Smooth muscle cell (in vitro differentiated cells): ENCODE results near the gene CFAP45. TPM values are rescaled to one million over a fixed set of nuclear protein-coding genes. Genes with fewer than 3 reads are reported as not detected.

Source experiments
- DNase-seq: peaks from one replicate; lab custom pipeline; 2025; ENCODE audit not compliant: unreplicated experiment; lab: John Stamatoyannopoulos, UW
- H2AFZ ChIP-seq: fragments of 200-600 bp; sonication (generic); 2 replicates; pipeline ENCODE4 v1.6.0; 2016; ENCODE audit warnings: antibody characterized with exemption, low read depth, mild to moderate bottlenecking
- H3F3A ChIP-seq: fragments of 200-600 bp; sonication (generic); 2 replicates; pipeline ENCODE4 v1.6.0; 2017; ENCODE audit warnings: antibody characterized with exemption, low read depth
- H3K27ac ChIP-seq: fragments of 200-600 bp; sonication (generic); 2 replicates; pipeline ENCODE4 v1.5.1; 2016; ENCODE audit warnings: low read depth, mild to moderate bottlenecking
- H3K27me3 ChIP-seq: fragments of 200-600 bp; sonication (generic); 2 replicates; pipeline ENCODE4 v1.6.1; 2016; ENCODE audit warnings: low read depth, mild to moderate bottlenecking
- H3K36me3 ChIP-seq: fragments of 200-600 bp; sonication (generic); 2 replicates; pipeline ENCODE4 v1.5.1; 2016; ENCODE audit warnings: low read depth
- H3K4me1 ChIP-seq: fragments of 200-600 bp; sonication (generic); 2 replicates; pipeline ENCODE4 v1.5.1; 2016; ENCODE audit warnings: low read depth
- H3K4me2 ChIP-seq: fragments of 200-600 bp; sonication (generic); 2 replicates; pipeline ENCODE4 v1.6.0; 2016; ENCODE audit warnings: mild to moderate bottlenecking
- H3K4me3 ChIP-seq: fragments of 200-600 bp; sonication (generic); 2 replicates; pipeline ENCODE4 v1.5.1; 2016; ENCODE audit warnings: mild to moderate bottlenecking
- H3K79me2 ChIP-seq: fragments of 200-600 bp; sonication (generic); 2 replicates; pipeline ENCODE4 v1.6.0; 2016; ENCODE audit warnings: low read depth, mild to moderate bottlenecking
- H3K9ac ChIP-seq: fragments of 200-600 bp; sonication (generic); 2 replicates; pipeline ENCODE4 v1.6.0; 2016; ENCODE audit warnings: low read depth
- H3K9me3 ChIP-seq: fragments of 200-600 bp; sonication (generic); replicated peaks from 2 replicates; pipeline ENCODE4 v1.5.1; 2016; ENCODE audit warnings: low read depth
- H4K20me1 ChIP-seq: fragments of 200-600 bp; sonication (generic); 2 replicates; pipeline ENCODE4 v1.6.0; 2016; ENCODE audit warnings: low read depth
- WGBS: methylation state at CpG from one replicate; pipeline ENCODE4 v1.1.7; 2016; ENCODE audit warnings: low lambda C conversion rate; 5-methylcytosine and 5-hydroxymethylcytosine counted together
- polyA plus RNA-seq: library from polyadenylated mRNA; unstranded; fragments of >200 nt; fragmentation: Nextera tagmentation; extraction: Ambion mirVana; gene quantifications from 2 replicates; pipeline ENCODE4 v1.2.1, GENCODE V29; 2016
- total RNA-seq: library from RNA; depleted of rRNA; stranded (reverse); fragments of >200 nt; gene quantifications from 2 replicates; pipeline ENCODE4 v1.2.3, GENCODE V29; 2014
- TF ChIP-seq, protein P1 (sequence below): fragments of 200-600 bp; sonication (generic); IDR thresholded peaks from 2 replicates; pipeline ENCODE4 v1.5.1; 2017; ENCODE audit warnings: borderline replicate concordance, mild to moderate bottlenecking, antibody characterized with exemption; ENCODE audit not compliant: insufficient read depth, poor library complexity, severe bottlenecking

The CFAP45 gene
- total and polyA plus RNA-seq, 2 experiments from 2014 or later = 1.2 to 1.3 TPM

DNA sequence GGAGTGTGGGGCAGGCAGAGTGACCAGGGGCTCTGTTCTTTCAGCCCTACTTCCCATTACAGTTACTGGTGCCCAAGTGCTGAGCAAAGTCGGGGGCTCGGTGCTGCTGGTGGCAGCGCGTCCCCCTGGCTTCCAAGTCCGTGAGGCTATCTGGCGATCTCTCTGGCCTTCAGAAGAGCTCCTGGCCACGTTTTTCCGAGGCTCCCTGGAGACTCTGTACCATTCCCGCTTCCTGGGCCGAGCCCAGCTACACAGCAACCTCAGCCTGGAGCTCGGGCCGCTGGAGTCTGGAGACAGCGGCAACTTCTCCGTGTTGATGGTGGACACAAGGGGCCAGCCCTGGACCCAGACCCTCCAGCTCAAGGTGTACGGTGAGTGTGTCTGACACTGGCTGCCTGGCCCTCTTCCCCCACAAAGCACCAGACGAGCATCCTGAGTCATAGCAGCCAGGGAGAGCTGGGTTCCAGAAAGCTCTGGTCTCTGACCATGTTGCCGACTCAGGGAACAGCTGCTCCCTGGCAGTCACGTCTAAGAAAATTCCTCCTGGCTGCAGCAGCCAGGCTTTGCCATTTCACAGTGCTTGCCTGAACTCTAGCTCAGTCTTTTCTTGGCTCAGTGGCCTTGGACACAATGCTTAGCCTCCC, 70.0 kb downstream of the CFAP45 start:
- TF ChIP-seq, protein P1, sequence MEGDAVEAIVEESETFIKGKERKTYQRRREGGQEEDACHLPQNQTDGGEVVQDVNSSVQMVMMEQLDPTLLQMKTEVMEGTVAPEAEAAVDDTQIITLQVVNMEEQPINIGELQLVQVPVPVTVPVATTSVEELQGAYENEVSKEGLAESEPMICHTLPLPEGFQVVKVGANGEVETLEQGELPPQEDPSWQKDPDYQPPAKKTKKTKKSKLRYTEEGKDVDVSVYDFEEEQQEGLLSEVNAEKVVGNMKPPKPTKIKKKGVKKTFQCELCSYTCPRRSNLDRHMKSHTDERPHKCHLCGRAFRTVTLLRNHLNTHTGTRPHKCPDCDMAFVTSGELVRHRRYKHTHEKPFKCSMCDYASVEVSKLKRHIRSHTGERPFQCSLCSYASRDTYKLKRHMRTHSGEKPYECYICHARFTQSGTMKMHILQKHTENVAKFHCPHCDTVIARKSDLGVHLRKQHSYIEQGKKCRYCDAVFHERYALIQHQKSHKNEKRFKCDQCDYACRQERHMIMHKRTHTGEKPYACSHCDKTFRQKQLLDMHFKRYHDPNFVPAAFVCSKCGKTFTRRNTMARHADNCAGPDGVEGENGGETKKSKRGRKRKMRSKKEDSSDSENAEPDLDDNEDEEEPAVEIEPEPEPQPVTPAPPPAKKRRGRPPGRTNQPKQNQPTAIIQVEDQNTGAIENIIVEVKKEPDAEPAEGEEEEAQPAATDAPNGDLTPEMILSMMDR = no peak
- WGBS = 74% methylated on average over 18 of the region's 18 CpGs
- H3K27me3 ChIP-seq = no peaks in the 10 kb centered on the region
- peaks cover 18% of the 10 kb centered on the region for H3K4me1 ChIP-seq
- peak overlapping the region; percentile 40 for H3K4me2 ChIP-seq
- no peak overlapping the region for H3K4me3 ChIP-seq
- H3K9me3 ChIP-seq = no peaks in the 10 kb centered on the region
- no peaks in the 10 kb centered on the region for H3K36me3 ChIP-seq
- no peak overlapping the region for H2AFZ ChIP-seq
- DNase-seq = no peak
- H3K27ac ChIP-seq = peak overlapping the region; percentile 81
- no peaks in the 10 kb centered on the region for H3F3A ChIP-seq
- H4K20me1 ChIP-seq = no peaks in the 10 kb centered on the region
- no peaks in the 10 kb centered on the region for H3K79me2 ChIP-seq
- H3K9ac ChIP-seq = no peak overlapping the region

- Histone ChIP-seq H2AFZ (no peak overlapping the region), H3K4me2 (peak overlapping the region; percentile 21), H3K4me3 (no peak overlapping the region), H3K36me3 (no peaks in the 10 kb centered on the region), H4K20me1 (no peaks in the 10 kb centered on the region), H3K27me3 (no peaks in the 10 kb centered on the region), H3K4me1 (peaks cover 18% of the 10 kb centered on the region), H3K79me2 (no peaks in the 10 kb centered on the region), H3K27ac (peak overlapping the region; percentile 81), H3K9ac (no peak overlapping the region), H3K9me3 (no peaks in the 10 kb centered on the region), H3F3A (no peaks in the 10 kb centered on the region)
- WGBS = 49% methylated on average over 3 of the region's 3 CpGs
- no peak for DNase-seq
- TF ChIP-seq, protein P1 = peak; percentile 30
Measured at GRCh38 chr1:159829273-159829634, 70.7 kb downstream of the CFAP45 start.

DNA sequence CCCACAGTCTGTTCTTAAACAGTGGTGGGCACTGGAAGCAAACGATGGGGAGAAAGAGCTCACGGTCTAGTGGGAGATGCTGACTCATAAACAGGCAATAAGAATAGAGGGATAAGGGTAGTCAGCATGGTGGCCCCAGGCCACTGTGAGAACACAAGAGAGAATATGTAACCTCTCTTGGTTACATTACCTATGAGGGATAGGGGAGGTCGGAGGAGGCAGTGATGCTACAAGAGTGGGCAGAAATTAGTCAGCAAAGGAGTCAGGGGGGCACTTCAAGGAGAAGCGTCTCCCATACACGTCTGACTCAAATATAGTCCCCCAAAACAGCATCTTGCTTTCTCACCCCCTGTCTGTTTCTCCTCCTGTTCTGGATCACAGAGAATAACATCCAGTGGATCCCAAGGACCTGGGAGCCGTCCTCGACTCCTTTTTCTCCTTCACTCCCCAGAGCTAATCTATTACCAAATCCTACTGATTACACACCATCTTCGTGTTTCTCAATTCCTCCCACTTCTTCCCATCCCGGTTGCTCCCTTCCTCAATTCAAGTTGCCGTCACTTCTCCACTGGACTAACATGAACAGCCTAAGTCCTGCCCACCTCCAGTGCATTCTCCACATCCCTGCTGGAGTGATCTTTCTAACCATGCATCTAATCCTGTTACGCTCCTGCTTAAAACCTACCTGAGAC, 71.2 kb downstream of the CFAP45 start:
- H3K79me2 ChIP-seq = no peaks in the 10 kb centered on the region
- no peaks in the 10 kb centered on the region for H3K36me3 ChIP-seq
- H3F3A ChIP-seq = no peaks in the 10 kb centered on the region
- TF ChIP-seq, protein P1 = no peak
- peak overlapping the region; percentile 81 for H3K27ac ChIP-seq
- no peak overlapping the region for H2AFZ ChIP-seq
- H3K9ac ChIP-seq = no peak overlapping the region
- no peak for DNase-seq
- WGBS = 48% methylated on average over 11 of the region's 11 CpGs
- no peaks in the 10 kb centered on the region for H4K20me1 ChIP-seq
- no peaks in the 10 kb centered on the region for H3K27me3 ChIP-seq
- H3K4me1 ChIP-seq = peaks cover 20% of the 10 kb centered on the region
- no peak overlapping the region for H3K4me3 ChIP-seq
- H3K9me3 ChIP-seq = no peaks in the 10 kb centered on the region
- H3K4me2 ChIP-seq = peak overlapping the region; percentile 21
